GM12878 (cell line): ENCODE data around the gene VSTM2B. TPM values are rescaled to one million over a fixed set of nuclear protein-coding genes. Genes with fewer than 3 reads are reported as not detected.

Source experiments
- BRCA1 ChIP-seq: IDR thresholded peaks from 2 replicates; pipeline ENCODE4 v1.6.1; 2011; ENCODE audit warnings: low read depth, low read length, improper control_type of control experiment
- CEBPB ChIP-seq, 2 experiments: fragments of 150-350 bp in 1 of 2; IDR thresholded peaks; 2 replicates each; pipeline ENCODE4 v1.6.1; 2012 to 2014; ENCODE audit warnings: low read depth in 2 of 2, low read length in 2 of 2, borderline replicate concordance in 1 of 2, inconsistent platforms in 1 of 2
- CUX1 ChIP-seq: IDR thresholded peaks from 2 replicates; pipeline ENCODE4 v1.6.1; 2012; ENCODE audit warnings: improper control_type of control experiment, low read depth, low read length; ENCODE audit not compliant: insufficient replicate concordance
- RBBP5 ChIP-seq: fragments of 200-600 bp; sonication (generic); conservative IDR thresholded peaks from 2 replicates; pipeline ENCODE4 v1.6.1; 2016
- RUNX3 ChIP-seq: IDR thresholded peaks from 2 replicates; pipeline ENCODE4 v1.6.1; 2012; ENCODE audit warnings: low read length, inconsistent platforms
- SMC3 ChIP-seq: IDR thresholded peaks from 2 replicates; pipeline ENCODE4 v1.6.1; 2011; ENCODE audit warnings: low read length, improper control_type of control experiment, borderline replicate concordance
- SUZ12 ChIP-seq: fragments of 200-600 bp; sonication (generic); IDR thresholded peaks from one replicate; pipeline ENCODE4 v1.6.1; 2018; ENCODE audit warnings: antibody characterized with exemption, mild to moderate bottlenecking; ENCODE audit not compliant: unreplicated experiment
- polyA plus RNA-seq, 11 experiments: library from polyadenylated mRNA; depleted of rRNA in 4 of 11; unstranded in 6 of 11; stranded (reverse) in 5 of 11; fragments of >200 nt; fragmentation: Nextera tagmentation in 4 of 11; fragmentation: Illumina TruSeq in 1 of 11; extraction: Ambion mirVana in 4 of 11; extraction: Trizol in 1 of 11; gene quantifications; 1 replicate in 1 of 11; 2 replicates in 10 of 11; pipeline versions ENCODE4 v1.2.1 to v1.2.3, GENCODE V29; 2011 to 2016; ENCODE audit warnings: inconsistent platforms in 2 of 11, missing spikeins in 2 of 11, low read depth in 1 of 11
- total RNA-seq, 4 experiments: library from RNA; depleted of rRNA in 3 of 4; stranded (reverse); fragments of >200 nt in 3 of 4; fragmentation: Illumina TruSeq in 1 of 4; extraction: Trizol in 1 of 4; gene quantifications; 2 replicates each; pipeline versions ENCODE4 v1.2.1 to v1.2.3, GENCODE V29; 2013 to 2021
- TF ChIP-seq, protein P1 (sequence below), 3 experiments: IDR thresholded peaks in 2 of 3; conservative IDR thresholded peaks in 1 of 3; 2 replicates each; pipeline ENCODE4 v1.5.1; 2011; ENCODE audit warnings: low read depth in 3 of 3, low read length in 3 of 3, mild to moderate bottlenecking in 3 of 3, control low read depth in 2 of 3, moderate library complexity in 2 of 3, inconsistent platforms in 1 of 3, mixed read lengths in 1 of 3; ENCODE audit not compliant: control insufficient read depth in 2 of 3, insufficient read depth in 1 of 3; ENCODE audit errors: extremely low read depth in 1 of 3

The VSTM2B gene
- total and polyA plus RNA-seq, 10 of the 15 experiments (the other 5 are each of a cell fraction or from before 2014, with no cell fraction given), result not detected

DNA sequence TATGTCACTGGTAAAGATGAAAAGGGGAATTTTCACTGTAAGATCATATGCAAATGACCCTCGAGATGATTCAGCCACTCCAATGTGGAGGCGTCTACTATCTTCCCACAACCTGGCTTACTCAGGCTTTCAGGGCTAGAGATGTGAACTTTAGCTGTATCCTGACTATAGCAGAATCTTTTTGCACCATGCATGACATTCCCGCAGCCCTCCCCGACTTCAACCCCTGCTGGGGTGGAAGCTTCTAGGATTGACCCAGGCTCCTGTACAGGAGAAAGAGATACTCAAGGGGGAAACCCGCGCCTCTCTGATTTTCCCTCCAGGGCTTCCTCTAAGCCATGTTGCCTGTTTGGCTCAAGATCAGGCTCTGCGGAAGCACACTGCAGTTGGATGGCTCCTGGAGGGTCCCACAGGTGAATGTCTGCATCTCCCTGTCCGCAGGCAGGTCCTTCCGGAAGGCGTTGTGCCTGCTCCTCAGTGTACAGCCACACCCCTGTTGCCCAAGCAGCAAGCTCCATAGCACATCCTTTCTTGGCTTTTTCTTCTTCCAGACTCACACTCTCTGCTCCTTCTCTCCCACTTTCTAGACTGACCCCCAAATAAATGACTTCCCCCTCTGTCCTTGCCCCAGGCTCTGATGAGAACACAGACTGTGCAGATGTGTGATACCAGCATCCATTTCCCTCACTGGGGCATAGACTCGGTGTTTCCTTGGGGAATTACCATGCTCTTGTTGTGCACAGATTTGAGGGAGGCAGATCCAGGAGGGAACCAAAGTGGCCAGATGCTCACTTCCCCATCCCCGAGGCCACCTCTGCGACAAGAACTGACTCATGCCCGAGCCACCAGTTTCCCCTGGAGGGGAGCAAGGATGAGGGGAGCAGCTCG is 51.2 kb downstream of the VSTM2B start (continued):
- TF ChIP-seq CUX1 (no peak), BRCA1 (no peak), SUZ12 (no peak), RUNX3 (peak; percentile 8; the same call in 1 of the 2 replicates), RBBP5 (no peak), CEBPB (IDR thresholded peaks at IDR 0.05; ENCODE audit: borderline replicate concordance in 1 of 2, low read depth in 2 of 2, low read length in 2 of 2) (no peak), SMC3 (no peak)
- TF ChIP-seq, protein P1, sequence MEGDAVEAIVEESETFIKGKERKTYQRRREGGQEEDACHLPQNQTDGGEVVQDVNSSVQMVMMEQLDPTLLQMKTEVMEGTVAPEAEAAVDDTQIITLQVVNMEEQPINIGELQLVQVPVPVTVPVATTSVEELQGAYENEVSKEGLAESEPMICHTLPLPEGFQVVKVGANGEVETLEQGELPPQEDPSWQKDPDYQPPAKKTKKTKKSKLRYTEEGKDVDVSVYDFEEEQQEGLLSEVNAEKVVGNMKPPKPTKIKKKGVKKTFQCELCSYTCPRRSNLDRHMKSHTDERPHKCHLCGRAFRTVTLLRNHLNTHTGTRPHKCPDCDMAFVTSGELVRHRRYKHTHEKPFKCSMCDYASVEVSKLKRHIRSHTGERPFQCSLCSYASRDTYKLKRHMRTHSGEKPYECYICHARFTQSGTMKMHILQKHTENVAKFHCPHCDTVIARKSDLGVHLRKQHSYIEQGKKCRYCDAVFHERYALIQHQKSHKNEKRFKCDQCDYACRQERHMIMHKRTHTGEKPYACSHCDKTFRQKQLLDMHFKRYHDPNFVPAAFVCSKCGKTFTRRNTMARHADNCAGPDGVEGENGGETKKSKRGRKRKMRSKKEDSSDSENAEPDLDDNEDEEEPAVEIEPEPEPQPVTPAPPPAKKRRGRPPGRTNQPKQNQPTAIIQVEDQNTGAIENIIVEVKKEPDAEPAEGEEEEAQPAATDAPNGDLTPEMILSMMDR (IDR thresholded peaks at IDR 0.05 in 2 of 3, conservative IDR thresholded peaks at IDR 0.05 in 1 of 3; ENCODE audit: control insufficient read depth in 2 of 3, extremely low read depth in 1 of 3, insufficient read depth in 1 of 3, low read depth in 3 of 3, low read length in 3 of 3), result no peak
